Medulla oblongata (tissue), 1 donor: ENCODE measurements around the gene UAP1L1.
A peak's percentile ranks its signal among the peaks of the same experiment; 100 is the strongest.
"Not testable (repeated sequence)": the region's sequence is repeated elsewhere in the genome, so short reads cannot be mapped to it uniquely, and the experiment has no call there.

Experiments used
- DNase-seq: peaks from one replicate; pipeline ENCODE4 v3.0.0-alpha.2; 2015; ENCODE audit errors: extremely low spot score

The UAP1L1 gene

DNA sequence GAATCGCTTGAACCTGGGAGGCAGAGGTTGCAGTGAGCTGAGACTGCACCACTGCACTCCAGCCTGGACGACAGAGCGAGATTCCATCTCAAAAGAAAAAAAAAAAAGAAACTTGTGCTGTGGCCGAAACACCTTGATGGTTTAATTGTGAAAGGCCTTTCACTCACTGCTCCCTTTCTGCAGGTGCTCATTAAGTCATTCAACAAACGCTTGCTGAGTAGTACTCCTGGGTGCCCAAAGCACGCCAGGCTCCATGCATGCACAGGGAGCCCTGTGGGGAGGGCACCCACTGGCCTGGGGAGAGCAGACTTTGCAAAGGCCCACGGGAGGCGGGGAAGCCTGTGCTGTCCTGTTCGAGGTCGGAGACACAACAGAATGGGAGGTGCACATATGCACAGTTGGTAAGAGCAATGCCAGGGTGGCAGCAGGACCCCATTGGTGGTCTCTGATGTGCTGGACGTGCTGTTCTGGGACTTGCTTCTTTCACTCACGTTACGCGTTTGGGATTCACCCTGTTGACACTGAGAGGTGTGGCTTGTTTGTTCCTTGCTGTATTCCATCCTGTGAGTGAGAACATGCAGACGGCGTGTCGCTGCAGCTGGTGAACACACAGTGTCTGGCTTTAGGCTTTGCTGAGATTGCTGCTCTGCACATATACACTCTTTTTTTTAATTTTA lies 20.4 kb upstream of the UAP1L1 start:
- DNase-seq: no peak

DNA sequence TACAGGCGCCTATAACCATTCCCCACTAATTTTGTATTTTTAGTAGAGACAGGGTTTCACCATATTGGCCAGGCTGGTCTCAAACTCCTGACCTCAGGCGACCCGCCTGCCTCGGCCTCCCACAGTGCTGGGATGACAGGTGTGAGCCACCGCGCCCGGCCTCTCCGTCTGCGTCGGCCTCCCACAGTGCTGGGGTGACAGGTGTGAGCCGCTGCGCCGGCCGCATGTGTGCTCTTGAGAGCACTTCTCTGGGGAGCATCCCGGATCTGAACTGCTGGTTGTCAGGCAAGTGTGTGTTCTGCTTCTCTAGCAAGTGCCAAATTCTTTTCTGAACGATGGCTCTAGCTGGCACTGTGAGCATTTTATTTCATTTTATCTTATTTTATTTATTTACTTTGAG lies 19.8 kb upstream of the UAP1L1 start:
- DNase-seq: no peak

DNA sequence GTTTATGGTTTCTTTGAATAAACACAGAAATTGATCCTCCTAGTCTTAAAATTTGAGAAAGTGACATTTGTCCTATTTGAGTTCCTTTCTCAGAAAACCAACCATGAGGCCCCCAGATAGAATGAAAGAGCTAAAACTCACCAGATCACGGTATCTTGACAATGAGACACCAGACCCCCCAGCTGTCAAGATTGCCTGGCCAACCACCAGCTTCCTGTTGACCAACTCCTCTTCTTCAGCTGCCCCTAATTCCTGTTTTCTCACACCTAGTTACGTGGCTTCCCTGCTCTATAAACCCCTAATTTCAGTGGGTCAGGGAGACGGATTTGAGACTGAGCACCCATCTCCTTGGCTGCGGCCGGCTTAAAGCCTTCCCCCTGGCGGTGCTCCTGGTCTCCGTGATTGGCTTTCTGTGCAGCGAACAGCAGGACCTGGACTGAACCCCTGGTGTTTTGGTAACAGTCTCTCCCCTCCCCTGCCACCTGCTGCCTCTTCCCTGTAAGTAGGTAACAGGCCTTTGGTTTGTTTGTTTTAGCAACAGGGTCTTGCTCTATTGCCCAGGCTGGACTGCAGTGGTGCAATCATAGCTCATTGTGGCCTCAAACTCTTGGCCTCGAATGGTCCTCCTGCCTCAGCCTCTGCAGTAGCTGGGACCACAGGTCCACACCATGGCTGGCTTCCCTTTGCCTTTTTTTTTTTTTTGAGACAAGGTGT lies 18.6 kb upstream of the UAP1L1 start:
- no peak for DNase-seq

DNA sequence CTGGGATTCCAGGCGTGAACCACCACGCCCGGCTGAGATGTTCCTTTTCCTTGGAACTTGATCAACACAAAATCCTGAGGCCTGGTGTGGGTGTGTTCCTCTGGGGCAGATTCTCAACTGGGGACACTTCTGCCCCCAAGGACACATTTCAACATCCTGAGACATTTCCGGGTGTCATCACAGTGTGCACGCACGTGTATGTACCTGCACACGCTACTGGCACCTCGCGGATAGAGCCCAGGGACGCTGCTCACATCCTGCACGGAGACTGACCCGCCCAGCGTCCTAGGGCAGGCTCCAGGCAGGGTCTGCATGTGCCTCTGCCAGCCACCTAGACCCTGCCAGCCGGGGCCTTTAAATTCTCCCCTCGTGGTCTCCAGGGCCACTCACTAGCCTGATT lies 14.9 kb upstream of the UAP1L1 start:
- no peak for DNase-seq

DNA sequence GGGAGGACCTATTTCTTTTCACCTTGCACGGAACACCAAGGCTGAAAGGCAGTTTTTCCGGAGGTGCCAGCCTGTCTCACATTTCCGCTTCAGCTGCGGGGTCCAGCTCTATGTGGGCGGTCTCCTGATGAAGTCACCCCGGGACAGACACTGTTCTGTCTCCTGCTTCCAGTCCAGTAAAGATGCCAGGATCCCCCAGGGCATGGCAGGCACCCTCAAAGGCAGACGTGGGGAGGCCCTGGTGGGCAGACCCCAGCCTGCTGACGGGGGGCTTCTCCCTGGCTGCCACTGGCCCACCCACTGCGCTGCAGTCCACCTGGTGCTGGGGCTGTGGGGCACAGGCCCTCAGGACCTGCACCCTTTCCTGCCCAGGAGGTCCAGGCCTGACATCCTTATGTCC lies 14.5 kb upstream of the UAP1L1 start:
- DNase-seq: not testable (repeated sequence)

DNA sequence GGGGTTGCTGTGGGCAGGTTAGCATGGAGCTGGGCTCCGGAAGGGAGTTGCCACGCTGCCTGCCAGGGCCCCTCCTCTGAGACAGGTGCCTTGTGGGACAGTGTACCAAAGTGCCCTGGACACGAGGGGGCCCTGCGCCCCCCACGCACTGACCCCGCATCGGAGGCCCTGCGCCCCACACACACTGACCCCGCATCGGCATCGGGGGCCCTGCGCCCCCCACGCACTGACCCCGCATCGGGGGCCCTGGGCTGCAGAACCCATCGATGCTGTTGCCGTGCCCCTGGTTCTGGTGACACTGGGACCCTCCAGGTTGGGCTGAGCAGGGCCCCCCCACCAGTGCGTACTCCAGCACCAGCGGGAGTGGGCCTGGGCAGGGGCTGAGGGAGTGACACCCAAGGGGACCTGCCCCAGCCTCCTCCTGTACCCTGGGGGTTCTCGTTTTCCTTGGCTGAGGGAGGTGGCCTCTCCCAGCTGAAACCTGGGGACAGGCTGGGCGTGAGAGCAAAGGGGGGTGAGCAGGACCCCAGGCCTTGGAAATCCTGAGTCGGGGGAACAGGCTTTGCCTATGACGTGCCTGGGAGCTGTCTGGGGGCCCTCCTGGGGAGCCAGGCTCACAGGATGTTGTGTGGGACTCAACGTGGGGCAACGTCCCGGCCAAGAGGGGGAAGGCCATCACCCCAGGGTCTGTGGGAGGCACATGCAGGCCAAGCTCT lies 13.8 kb upstream of the UAP1L1 start:
- DNase-seq: no peak

DNA sequence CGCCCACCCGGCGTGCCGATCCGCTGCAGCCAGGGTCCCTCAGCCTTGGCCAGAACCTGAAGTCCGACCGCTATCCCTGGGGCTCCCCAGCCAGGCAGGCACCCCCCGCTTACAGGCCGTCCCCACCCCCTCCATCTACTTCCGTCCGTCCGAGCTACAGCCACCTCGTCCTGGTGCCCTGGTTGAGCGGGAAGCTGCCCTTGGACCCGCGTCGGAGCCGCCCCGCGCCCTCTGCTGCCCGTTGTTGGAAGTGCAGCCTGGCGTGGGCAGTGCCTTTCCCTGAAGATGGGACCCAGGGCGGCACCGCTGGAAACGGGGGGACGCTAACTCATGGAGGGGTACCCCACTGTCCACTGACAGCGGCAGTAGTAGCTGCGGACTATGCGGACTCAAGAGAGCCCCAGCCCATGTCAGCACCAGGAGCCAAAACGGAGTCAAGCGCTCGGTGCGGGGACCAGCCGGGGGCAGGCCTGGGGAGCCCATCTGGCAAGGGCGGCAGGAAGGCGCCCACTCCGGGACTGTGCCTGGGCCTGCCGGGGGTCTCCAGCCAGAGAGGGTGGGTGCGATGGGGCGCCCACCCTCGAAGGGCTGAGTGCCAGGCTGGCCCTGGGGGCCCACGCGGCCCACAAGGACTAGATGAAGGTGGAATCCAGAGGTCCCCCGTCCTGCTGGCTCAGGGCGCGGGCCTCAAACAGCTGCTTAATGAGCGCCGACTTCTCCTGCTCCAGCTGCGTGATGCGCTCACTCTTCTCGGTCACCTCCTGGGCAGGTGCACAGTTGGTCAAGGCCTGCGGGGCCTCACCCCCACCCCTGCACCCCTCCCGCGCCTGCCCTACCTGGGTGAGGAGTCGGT lies 13.1 kb upstream of the UAP1L1 start:
- peak; percentile 51 for DNase-seq

DNA sequence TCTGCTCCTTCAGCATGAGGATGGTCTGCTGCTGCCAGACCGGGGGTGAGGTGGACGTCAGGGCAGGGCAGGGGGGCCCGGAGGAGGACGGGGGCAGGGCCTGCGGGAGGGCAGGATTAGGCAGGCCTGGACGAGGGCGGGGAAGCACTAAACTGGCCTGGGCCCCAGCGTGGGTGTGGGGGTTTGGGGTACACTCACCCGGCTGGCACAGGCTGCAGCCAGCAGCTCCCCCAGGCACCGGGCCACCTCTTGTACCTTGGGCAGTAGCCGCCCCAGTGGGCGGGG lies 12.5 kb upstream of the UAP1L1 start:
- no peak for DNase-seq

DNA sequence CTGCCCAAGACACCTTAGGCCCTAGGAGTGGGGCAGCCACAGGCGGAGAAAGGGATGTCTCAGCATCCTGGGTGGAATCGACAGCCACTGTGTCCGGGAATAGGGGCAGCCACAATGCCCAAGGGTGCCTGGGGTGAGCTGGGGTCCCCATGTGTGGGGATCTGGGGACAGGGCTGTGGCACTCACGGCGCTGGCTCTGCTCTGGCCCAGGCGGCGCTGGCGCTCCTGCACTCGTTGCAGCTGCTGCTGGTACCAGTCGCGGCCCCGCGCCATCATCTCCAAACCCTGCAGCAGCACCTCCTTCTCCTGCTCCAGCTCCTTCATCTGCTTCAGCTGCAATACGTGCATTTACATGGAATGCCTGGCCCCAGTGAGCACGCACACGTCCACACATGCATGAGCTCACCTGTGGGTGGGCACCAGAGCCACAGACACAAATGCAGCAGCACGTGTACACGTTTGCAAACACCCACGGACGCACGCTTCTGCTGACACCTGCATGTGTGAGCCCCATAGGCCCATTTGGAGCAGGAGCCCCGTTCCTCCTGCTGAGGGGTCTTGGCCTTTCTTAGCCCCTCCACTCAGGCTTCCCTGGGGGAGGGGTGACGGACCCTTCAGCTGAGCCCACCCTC lies 11.9 kb upstream of the UAP1L1 start:
- DNase-seq: no peak

DNA sequence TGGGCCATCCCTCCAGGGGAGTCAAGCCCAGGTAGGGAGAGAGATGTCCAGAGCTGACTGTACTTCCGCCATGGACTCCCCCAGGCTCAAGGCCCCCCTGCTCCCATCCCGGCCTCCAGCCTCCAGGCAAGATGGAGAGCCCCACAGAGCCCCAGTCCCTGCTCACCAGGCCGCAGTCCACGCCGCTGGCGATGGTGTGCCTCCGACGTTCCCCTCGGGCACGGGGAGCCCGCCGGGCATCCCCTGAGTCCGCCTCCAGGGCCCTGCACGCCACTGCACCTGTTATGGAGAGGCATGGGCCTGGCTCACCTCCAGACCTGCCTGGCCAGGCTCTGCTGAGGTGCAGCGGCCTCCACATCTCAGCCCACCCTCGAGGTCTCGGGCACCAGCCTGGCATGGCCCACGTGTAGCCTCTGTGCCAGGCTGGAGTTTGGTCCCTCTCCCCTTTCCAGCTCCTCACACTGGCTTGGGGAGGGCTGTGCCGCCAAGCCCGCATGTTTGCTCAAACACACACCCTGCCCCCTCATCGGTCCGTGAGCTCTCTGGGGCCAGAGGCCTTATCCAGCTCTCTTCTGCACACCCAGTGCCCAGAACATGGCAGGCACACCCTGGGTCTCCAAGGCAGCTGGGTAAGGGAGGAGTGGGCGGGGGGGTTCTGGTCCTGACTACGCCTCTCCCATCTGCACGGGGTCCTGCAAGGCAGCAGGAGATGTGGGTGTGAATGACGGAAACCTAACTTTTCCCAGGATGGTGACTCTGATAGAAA lies 11.0 kb upstream of the UAP1L1 start:
- no peak for DNase-seq

DNA sequence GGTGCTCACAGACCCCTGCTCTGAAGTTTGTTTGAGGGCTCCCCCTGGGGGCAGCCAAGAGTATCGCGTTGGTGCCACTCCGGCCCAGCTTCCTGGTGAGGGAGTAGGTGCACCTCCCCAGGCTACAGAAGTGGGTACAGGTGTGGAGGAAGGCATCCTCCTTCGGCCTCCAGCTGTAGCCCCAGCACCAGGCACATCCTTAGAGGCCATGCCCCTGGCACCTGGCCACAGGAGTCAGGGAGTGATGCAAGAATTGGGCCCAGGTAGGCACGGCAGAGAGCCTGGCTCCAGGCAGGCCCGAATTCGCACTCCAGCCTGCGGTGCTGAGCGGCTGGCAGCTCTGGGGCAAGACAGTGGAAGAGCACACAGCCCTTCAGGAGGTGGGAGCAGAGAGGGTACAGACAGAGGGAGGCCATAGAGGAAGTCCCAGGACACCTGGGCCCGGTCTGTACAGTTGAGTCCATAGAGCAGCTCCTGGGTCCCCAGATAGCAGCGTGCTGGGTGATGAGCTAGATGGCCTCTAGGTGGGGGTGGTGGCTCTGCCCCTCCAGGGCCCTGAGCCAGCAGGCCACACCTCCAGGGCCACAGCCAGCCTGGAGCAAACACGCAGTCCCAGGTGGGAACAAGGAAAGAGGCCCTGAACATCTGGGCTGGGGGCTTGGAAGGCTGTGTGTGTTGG lies 9.3 kb upstream of the UAP1L1 start:
- peak; percentile 90 for DNase-seq

DNA sequence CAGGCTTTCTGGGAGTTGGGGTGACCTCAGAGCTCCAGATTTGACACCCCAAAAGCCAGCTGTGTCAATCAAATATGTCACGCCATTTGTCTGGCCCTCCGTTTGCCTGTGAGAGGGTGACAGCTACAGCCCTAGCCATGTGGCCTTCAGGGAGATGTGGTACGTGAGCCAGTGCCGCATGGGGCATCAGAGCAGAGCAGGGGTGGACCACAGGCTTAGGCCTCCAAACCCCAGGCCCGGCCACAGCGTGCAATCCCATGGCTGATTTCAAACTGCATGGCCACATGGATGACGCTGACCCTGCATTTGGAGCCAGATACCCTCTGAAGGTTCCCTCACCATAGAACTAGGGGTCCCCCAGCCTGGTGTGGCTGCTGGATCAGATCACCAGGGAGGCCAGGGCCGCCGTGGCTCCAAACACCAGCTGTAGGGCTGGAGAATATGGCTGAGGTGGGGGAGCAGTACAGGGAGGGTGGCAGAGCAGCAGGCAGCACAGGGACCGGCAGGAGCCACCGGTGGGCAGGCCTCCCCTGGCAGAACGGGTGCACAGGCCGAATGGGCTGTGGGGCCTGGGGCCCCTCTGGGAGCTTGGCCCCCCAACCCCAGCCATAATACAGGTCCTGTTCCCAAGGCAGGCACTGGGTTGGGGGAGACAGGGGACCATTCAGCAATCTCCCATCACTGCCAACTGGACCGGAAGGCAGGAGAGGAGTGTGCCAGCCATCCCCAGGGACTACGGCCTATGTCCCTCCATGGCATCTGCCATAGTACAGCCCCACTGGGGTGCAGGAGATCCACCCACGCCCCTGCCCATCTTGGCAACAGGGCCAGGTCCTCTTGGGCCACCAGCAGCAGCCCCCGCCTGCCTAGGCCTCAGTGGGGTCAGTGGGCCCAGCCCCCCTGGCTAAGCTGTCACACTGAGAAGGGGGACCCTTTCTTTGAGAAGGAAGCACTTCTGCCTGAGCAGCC lies 8.5 kb upstream of the UAP1L1 start:
- DNase-seq: no peak

DNA sequence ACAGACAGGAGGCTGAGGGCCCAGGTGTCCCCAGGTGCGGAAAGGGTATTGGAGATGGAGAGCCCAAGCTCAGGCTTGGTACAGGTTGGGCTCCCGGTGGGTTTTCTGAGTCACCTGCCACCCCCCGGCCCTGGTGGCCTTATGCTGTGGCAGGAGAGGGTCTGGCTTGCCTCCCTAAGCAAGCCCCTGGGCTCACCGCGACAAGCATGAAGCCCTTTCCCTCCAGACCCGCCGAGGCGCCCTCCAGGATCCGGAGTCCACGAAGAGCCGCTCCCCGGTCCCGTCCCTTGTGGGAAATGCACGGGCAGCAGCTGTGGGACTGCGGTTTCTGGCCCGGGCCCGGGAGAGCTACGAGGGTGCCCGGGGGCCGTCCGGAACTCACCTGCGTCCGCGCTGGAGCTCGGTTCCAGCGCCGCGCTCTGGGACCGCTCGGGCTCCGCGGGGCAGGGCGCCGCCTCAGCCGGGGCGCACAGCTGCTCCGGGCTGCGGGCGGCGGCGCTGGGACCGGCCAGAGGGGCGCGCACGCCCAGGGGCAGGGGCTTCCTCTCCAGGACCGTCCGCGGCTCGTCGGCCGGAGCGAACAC lies 7.7 kb upstream of the UAP1L1 start:
- no peak for DNase-seq

DNA sequence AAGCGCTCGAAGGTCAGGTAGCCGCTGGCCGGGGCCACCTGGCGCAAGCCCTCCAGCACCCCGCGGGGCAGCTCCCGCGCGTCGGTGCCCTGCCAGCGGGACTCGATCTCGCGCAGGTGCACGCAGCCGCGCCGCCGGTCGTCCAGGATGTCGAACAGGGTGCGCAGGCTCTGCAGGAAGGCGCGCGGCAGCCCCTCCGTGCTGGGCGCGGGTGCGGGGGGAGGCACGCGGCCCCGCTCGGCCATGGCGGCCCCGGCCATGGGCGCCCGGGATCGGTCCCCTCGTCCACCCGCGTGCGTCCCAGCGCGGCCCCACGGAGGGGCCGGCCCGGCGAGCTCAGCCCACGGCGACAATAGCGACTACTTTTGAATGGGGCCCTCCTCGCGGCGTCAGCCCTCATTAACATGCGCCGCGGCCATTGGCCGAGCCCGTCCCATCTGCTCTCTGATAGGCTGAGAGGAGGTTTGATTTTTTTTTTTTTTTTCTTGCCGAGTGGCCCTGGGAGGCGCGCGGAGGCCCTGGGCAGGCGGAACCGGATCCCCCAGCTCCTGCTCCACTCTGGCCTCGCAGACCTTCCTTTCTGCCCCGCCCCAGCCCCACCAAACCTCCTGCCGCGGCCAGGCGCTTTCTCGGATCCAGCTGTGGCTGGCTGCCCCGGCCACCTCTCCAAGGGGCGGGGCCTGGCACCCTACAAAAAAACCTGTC lies 7.0 kb upstream of the UAP1L1 start, which contains the start of gene SAPCD2:
TSS of gene SAPCD2 (minus strand) at position 357 of the 705 bp plus-strand sequence. CDS start at position 260, 97 bp downstream.
- DNase-seq: peak; percentile 93

DNA sequence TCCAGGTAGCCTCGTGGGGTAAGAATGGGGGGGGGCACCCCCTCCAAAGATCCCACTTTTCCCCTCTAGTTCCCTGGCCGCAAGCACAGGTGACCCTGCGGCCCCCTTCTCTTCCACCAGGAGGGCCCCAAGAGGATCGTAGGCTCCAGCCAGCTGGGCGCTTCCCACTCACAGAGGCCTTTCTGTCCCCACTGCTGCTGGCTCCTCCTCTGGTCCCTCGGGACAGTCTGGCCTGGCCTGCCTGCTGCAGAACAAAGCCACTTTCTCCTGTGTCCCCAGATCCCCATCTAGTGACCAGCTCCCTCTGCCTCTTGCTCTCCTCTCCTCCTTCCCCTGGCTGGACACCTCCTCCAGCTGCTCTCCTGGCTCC lies 6.4 kb upstream of the UAP1L1 start:
- DNase-seq: peak; percentile 94

DNA sequence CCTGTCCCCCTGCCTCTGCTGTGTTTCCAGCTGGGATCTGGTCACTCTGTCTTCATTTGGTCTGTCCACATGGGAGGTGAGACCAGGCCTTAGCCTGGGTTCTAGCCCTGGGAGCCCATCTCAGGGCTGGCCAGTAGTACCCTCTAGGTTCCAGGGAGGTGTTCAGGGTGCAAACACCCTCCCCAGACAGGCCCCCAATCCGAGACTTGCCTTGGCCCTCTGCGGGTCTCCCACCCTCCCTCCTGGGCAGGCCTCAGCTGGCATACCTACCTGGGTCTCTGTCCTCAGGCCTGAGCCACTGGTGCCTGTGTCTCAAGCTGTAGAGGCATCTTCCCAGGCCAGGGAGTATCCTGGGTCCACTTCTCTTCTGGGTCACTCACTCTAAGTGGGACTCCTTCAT lies 6.0 kb upstream of the UAP1L1 start:
- no peak for DNase-seq

DNA sequence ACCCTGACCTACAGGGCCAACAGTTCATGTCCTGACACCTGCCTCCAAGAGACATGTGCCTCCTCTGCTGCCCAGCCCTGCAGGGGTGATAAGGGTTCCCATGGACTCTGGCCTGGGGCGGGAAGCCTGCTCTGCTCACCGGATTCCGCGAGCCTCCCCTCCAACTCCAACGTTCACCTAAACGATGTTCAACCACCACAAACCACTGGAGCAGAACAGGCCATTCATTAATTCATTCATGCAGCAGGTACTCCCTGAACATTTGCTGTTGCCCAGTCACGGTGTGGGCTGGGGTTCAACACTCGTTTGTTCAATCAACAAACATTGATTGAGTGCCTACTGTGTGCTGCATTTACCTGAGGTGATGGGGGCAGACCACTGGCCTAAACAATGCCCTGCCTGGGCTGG lies 3.3 kb upstream of the UAP1L1 start:
- DNase-seq: no peak

DNA sequence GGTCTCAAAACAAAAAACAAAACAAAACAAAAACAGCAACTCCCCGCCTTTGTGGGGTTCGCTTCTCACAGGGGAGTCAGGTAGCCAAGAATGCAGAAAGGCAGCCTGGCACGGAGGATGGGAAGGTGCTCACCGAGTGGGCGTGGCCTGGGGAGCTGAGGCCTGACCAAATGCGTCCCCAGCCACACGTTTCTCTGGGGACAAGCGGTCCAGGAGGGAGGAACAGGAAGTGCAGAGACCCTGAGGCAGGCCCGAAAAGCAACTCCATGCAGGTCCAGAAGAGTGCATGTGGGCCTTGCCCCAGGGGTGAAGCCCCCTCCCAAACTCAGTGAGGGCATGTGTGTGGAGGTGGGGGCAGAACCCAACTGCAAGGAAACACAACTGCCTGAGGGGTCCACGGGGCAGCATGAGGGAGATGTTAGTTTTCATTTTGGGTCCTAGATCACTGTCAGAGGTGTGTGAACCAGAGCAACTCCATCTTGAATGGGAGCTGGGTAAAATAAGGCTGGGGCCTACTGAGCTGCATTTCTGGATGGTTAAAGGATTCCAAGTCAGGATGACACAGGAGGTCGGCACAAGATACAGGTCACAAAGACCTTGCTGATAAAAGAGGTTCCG lies 2.6 kb upstream of the UAP1L1 start:
- DNase-seq: no peak
